Uterus (tissue), 2 donors: ENCODE results near the gene MMRN2.

ENCODE experiments used
- CTCF ChIP-seq, 4 experiments: fragments of 200-600 bp in 2 of 4; fragments of 450-650 bp in 2 of 4; sonication (generic) in 2 of 4; IDR thresholded peaks; one replicate each; pipeline ENCODE4 v1.5.1; 2016 to 2019; ENCODE audit warnings: antibody characterized with exemption in 4 of 4, mild to moderate bottlenecking in 2 of 4, moderate library complexity in 1 of 4
- POLR2A ChIP-seq, 2 donors: fragments of 450-650 bp; IDR thresholded peaks; one replicate each; pipeline ENCODE4 v1.6.1; 2016; ENCODE audit warnings: antibody characterized with exemption in 2 of 2, mild to moderate bottlenecking in 1 of 2, moderate library complexity in 1 of 2

GRCh38 chr10:86898511-86898910, 58.9 kb downstream of the MMRN2 start:
- TF ChIP-seq CTCF (IDR thresholded peaks at IDR 0.05) (no peak), POLR2A (IDR thresholded peaks at IDR 0.05) (no peak)
